ENCODE measurements around the gene ALDOC. TPM values are rescaled to one million over a fixed set of nuclear protein-coding genes. Genes with fewer than 3 reads are reported as not detected.

Gene ALDOC
- total RNA-seq, 1 experiment from 2014 or later: 309 TPM

GRCh38 chr17:28530250-28530649 lies 46.4 kb downstream of the ALDOC start:
- H3K79me2 ChIP-seq (ENCODE audit: low read length): no peaks in the 10 kb centered on the region
- no peak overlapping the region for H3K4me2 ChIP-seq (ENCODE audit: low read depth, low read length, poor library complexity, severe bottlenecking)
- no peak for DNase-seq
- no peak overlapping the region for H2AFZ ChIP-seq (ENCODE audit: low read length)
- no peaks in the 10 kb centered on the region for H3K27me3 ChIP-seq (ENCODE audit: low read length)
- H3K9ac ChIP-seq (ENCODE audit: low read length): no peak overlapping the region
- H3K9me2 ChIP-seq (replicated peaks; ENCODE audit: insufficient read depth, low read length): no peaks in the 10 kb centered on the region
- no peak overlapping the region for H3K4me3 ChIP-seq (ENCODE audit: low read length)
- no peaks in the 10 kb centered on the region for H4K20me1 ChIP-seq (ENCODE audit: insufficient read depth, low read depth, low read length)
- no peaks in the 10 kb centered on the region for H3K4me1 ChIP-seq (ENCODE audit: low read length)
- no peaks in the 10 kb centered on the region for H3K9me3 ChIP-seq (ENCODE audit: low read length)
- H3K27ac ChIP-seq (ENCODE audit: low read length): no peak overlapping the region
- no peaks in the 10 kb centered on the region for H3K36me3 ChIP-seq (ENCODE audit: insufficient read depth, low read length)

DNA sequence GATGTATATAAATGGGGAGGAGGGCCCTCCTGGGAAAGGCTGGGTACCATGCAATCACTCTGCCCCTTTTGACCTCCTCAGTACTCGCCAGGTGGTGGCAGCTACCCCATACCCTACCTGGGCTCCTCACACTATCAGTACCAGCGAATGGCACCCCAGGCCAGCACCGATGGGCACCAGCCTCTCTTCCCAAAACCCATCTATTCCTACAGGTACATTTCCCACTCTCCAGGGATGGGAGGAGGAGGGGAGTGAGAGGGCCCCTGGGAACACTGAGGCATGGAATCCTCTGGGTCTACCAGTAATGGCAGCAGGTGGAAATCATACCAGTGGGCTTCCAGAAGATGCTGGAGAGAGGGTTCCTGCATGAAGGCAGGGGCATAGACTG lies 47.7 kb downstream of the ALDOC start:
- Histone ChIP-seq H3K9ac (ENCODE audit: low read length) (no peak overlapping the region), H3K9me2 (replicated peaks; ENCODE audit: insufficient read depth, low read length) (no peaks in the 10 kb centered on the region), H2AFZ (ENCODE audit: low read length) (no peak overlapping the region), H3K36me3 (ENCODE audit: insufficient read depth, low read length) (no peaks in the 10 kb centered on the region), H3K4me3 (ENCODE audit: low read length) (no peak overlapping the region), H3K27ac (ENCODE audit: low read length) (no peak overlapping the region), H4K20me1 (ENCODE audit: insufficient read depth, low read depth, low read length) (no peaks in the 10 kb centered on the region), H3K4me2 (ENCODE audit: low read depth, low read length, poor library complexity, severe bottlenecking) (no peak overlapping the region), H3K4me1 (ENCODE audit: low read length) (no peaks in the 10 kb centered on the region), H3K79me2 (ENCODE audit: low read length) (no peaks in the 10 kb centered on the region), H3K9me3 (ENCODE audit: low read length) (no peaks in the 10 kb centered on the region), H3K27me3 (ENCODE audit: low read length) (no peaks in the 10 kb centered on the region)
- no peak for DNase-seq

GRCh38 chr17:28528327-28529012 lies 48.2 kb downstream of the ALDOC start:
- no peaks in the 10 kb centered on the region for H3K27me3 ChIP-seq (ENCODE audit: low read length)
- H3K79me2 ChIP-seq (ENCODE audit: low read length): no peaks in the 10 kb centered on the region
- H3K4me3 ChIP-seq (ENCODE audit: low read length): no peak overlapping the region
- no peaks in the 10 kb centered on the region for H3K9me3 ChIP-seq (ENCODE audit: low read length)
- H3K27ac ChIP-seq (ENCODE audit: low read length): no peak overlapping the region
- H3K4me2 ChIP-seq (ENCODE audit: low read depth, low read length, poor library complexity, severe bottlenecking): no peak overlapping the region
- H2AFZ ChIP-seq (ENCODE audit: low read length): no peak overlapping the region
- H3K9ac ChIP-seq (ENCODE audit: low read length): no peak overlapping the region
- no peaks in the 10 kb centered on the region for H3K9me2 ChIP-seq (replicated peaks; ENCODE audit: insufficient read depth, low read length)
- no peak for DNase-seq
- H3K36me3 ChIP-seq (ENCODE audit: insufficient read depth, low read length): no peaks in the 10 kb centered on the region
- H3K4me1 ChIP-seq (ENCODE audit: low read length): no peaks in the 10 kb centered on the region
- no peaks in the 10 kb centered on the region for H4K20me1 ChIP-seq (ENCODE audit: insufficient read depth, low read depth, low read length)

- H3K4me2 ChIP-seq (ENCODE audit: low read depth, low read length, poor library complexity, severe bottlenecking): no peak overlapping the region
Observed at GRCh38 chr17:28527859-28528258, 48.8 kb downstream of the ALDOC start.

DNA sequence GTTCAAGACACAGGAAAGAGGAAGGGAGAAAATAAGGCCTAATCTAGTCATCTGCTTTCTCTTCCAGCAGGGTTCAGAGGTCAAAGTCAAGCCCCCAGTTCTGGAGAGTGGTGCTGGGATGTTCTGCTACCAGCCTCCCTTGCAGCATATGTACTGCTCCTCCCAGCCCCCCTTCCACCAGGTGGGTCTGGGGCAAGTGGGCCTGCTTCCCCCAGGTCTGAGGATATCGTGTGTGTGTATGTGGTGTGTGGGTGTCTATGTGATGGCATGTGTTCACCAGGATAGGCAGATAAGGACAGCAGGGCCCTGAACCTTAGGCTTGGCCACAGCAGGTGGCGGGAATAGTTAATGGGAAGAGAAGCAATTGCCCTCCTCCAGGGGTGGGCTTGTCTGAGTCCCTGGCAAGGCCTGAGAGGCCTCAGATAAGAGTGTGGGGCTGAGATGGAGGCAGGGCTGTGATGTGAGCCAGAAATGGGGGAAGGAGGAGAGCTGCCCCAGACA lies 49.5 kb downstream of the ALDOC start:
- Histone ChIP-seq H3K4me2 (ENCODE audit: low read depth, low read length, poor library complexity, severe bottlenecking) (no peak overlapping the region), H3K4me3 (ENCODE audit: low read length) (no peak overlapping the region), H3K4me1 (ENCODE audit: low read length) (no peaks in the 10 kb centered on the region), H3K9ac (ENCODE audit: low read length) (no peak overlapping the region), H3K9me3 (ENCODE audit: low read length) (no peaks in the 10 kb centered on the region), H3K27ac (ENCODE audit: low read length) (no peak overlapping the region), H4K20me1 (ENCODE audit: insufficient read depth, low read depth, low read length) (no peaks in the 10 kb centered on the region), H3K79me2 (ENCODE audit: low read length) (no peaks in the 10 kb centered on the region), H3K36me3 (ENCODE audit: insufficient read depth, low read length) (no peaks in the 10 kb centered on the region), H3K27me3 (ENCODE audit: low read length) (no peaks in the 10 kb centered on the region), H2AFZ (ENCODE audit: low read length) (no peak overlapping the region), H3K9me2 (replicated peaks; ENCODE audit: insufficient read depth, low read length) (no peaks in the 10 kb centered on the region)
- DNase-seq: no peak

More at GRCh38 chr17:28527859-28528258, 48.8 kb downstream of the ALDOC start:
- no peak for DNase-seq
- Histone ChIP-seq H3K4me1 (ENCODE audit: low read length) (no peaks in the 10 kb centered on the region), H2AFZ (ENCODE audit: low read length) (no peak overlapping the region), H3K9me3 (ENCODE audit: low read length) (no peaks in the 10 kb centered on the region), H3K27ac (ENCODE audit: low read length) (no peak overlapping the region), H3K79me2 (ENCODE audit: low read length) (no peaks in the 10 kb centered on the region), H4K20me1 (ENCODE audit: insufficient read depth, low read depth, low read length) (no peaks in the 10 kb centered on the region), H3K27me3 (ENCODE audit: low read length) (no peaks in the 10 kb centered on the region), H3K9me2 (replicated peaks; ENCODE audit: insufficient read depth, low read length) (no peaks in the 10 kb centered on the region), H3K9ac (ENCODE audit: low read length) (no peak overlapping the region), H3K36me3 (ENCODE audit: insufficient read depth, low read length) (no peaks in the 10 kb centered on the region), H3K4me3 (ENCODE audit: low read length) (no peak overlapping the region)

DNA sequence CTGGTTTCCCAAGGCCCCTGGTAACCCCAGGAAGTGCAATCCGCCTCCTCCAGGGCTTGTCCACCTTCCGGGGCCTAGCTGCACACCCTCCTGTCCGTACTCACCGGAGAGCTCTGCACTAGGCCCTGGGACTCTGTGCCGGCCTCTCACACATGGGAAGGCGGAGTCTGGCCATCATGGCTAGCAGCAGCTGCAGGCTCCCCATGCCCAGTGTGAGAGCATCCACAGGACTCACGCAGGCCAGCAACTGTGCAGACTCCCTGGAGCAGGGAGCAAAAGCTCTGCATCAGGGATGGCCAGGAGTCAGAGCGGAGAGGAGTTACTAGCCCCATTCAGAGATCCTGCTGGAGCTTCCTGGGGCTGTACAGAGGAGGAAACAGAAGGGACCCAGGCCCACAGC lies 50.3 kb downstream of the ALDOC start:
- no peak for DNase-seq
- Histone ChIP-seq H3K4me2 (ENCODE audit: low read depth, low read length, poor library complexity, severe bottlenecking) (no peak overlapping the region), H3K9me3 (ENCODE audit: low read length) (no peaks in the 10 kb centered on the region), H4K20me1 (ENCODE audit: insufficient read depth, low read depth, low read length) (no peaks in the 10 kb centered on the region), H3K4me3 (ENCODE audit: low read length) (no peak overlapping the region), H3K9me2 (replicated peaks; ENCODE audit: insufficient read depth, low read length) (no peaks in the 10 kb centered on the region), H3K4me1 (ENCODE audit: low read length) (no peaks in the 10 kb centered on the region), H3K36me3 (ENCODE audit: insufficient read depth, low read length) (no peaks in the 10 kb centered on the region), H3K79me2 (ENCODE audit: low read length) (no peaks in the 10 kb centered on the region), H3K27me3 (ENCODE audit: low read length) (no peaks in the 10 kb centered on the region), H3K9ac (ENCODE audit: low read length) (no peak overlapping the region), H2AFZ (ENCODE audit: low read length) (no peak overlapping the region), H3K27ac (ENCODE audit: low read length) (no peak overlapping the region)

DNA sequence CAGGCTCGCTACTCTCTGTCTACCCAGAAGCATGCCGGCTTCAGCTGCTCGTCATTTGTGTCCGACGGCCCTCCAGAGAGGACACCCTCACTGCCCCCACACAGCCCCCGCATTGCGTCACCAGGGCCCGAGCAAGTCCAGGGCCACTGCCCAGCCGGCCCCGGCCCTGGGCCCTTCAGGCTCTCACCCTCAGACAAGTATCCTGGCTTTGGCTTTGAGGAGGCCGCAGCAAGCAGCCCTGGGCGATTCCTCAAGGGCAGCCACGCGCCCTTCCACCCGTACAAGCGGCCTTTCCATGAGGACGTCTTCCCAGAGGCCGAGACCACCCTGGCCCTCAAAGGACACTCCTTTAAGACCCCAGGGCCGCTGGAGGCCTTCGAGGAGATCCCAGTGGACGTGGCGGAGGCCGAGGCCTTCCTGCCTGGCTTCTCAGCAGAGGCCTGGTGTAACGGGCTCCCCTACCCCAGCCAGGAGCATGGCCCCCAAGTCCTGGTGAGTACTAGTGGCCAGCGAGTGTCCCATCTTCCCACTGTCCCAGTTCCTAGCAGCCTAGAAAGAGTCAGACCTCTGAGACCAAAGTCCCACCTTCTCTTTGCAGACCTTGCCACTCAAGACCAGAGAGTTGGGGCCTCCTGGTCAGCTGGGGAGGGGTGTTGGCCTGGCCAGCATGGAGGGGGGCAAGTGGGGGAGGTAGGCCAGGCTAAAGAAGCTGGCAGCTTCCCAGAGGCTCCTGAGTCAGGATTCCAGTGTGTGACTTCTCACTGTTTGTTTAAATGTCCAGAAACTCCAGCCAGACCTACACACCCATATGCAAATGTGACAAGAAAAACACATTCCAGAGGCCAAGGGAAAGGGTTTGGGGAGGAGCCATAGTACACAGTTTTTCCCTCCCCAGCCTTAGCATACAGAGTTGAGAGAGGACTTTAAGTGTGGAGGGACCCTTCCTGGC lies 51.9 kb downstream of the ALDOC start:
- Histone ChIP-seq H3K27ac (ENCODE audit: low read length) (no peak overlapping the region), H3K9me3 (ENCODE audit: low read length) (no peaks in the 10 kb centered on the region), H4K20me1 (ENCODE audit: insufficient read depth, low read depth, low read length) (no peaks in the 10 kb centered on the region), H3K27me3 (ENCODE audit: low read length) (no peaks in the 10 kb centered on the region), H3K9me2 (replicated peaks; ENCODE audit: insufficient read depth, low read length) (no peaks in the 10 kb centered on the region), H3K36me3 (ENCODE audit: insufficient read depth, low read length) (no peaks in the 10 kb centered on the region), H3K4me3 (ENCODE audit: low read length) (no peak overlapping the region), H3K4me2 (ENCODE audit: low read depth, low read length, poor library complexity, severe bottlenecking) (no peak overlapping the region), H3K4me1 (ENCODE audit: low read length) (no peaks in the 10 kb centered on the region; the same call in 1 of the 2 replicates), H3K9ac (ENCODE audit: low read length) (no peak overlapping the region), H3K79me2 (ENCODE audit: low read length) (no peaks in the 10 kb centered on the region), H2AFZ (ENCODE audit: low read length) (no peak overlapping the region)
- no peak for DNase-seq

DNA sequence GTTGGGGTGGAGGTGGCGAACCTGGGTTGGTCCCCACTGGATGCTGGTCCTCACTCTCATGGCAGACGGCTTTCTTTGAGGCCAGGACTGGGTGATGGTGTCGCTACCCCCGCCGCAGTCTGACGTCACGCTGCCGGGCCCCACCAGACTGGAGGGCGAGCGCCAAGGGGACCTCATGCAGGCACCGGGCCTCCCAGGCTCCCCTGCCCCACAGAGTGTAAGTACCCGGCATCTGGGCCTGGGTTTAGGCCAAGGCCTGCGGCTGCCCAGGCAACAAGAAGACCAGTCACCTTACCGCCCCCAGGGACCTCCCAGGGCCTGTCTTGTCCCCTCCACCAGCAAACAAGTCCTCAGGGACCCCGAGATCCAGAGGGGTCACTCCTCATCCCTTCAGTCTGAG lies 52.8 kb downstream of the ALDOC start:
- Histone ChIP-seq H3K9me3 (ENCODE audit: low read length) (no peaks in the 10 kb centered on the region), H3K4me1 (ENCODE audit: low read length) (no peaks in the 10 kb centered on the region; the same call in 1 of the 2 replicates), H3K27me3 (ENCODE audit: low read length) (no peaks in the 10 kb centered on the region), H3K79me2 (ENCODE audit: low read length) (no peaks in the 10 kb centered on the region), H3K4me2 (ENCODE audit: low read depth, low read length, poor library complexity, severe bottlenecking) (no peak overlapping the region), H3K4me3 (ENCODE audit: low read length) (no peak overlapping the region), H3K36me3 (ENCODE audit: insufficient read depth, low read length) (no peaks in the 10 kb centered on the region), H3K9me2 (replicated peaks; ENCODE audit: insufficient read depth, low read length) (no peaks in the 10 kb centered on the region), H3K9ac (ENCODE audit: low read length) (no peak overlapping the region), H4K20me1 (ENCODE audit: insufficient read depth, low read depth, low read length) (no peaks in the 10 kb centered on the region), H3K27ac (ENCODE audit: low read length) (no peak overlapping the region), H2AFZ (ENCODE audit: low read length) (no peak overlapping the region)
- no peak for DNase-seq
